H1 (cell line): ENCODE measurements around the gene WNK2. TPM values are rescaled to one million over a fixed set of nuclear protein-coding genes. Genes with fewer than 3 reads are reported as not detected.

Source experiments
- CTCF ChIA-PET: fragments of 300-600 bp; sonication (Branson Sonifier 250); formaldehyde crosslinking; loops from one replicate; lab custom pipeline; 2021; ENCODE audit not compliant: partially characterized antibody; lab: Charles Lee
- POLR2A ChIA-PET: fragments of 300-600 bp; sonication (Branson Sonifier 250); formaldehyde crosslinking; loops from one replicate; lab custom pipeline; 2021; ENCODE audit warnings: inconsistent platforms; ENCODE audit not compliant: partially characterized antibody; lab: Charles Lee
- DNase-seq, 2 experiments: peaks; one replicate each; pipeline versions ENCODE4 v3.0.0 to v3.0.0-alpha.2; 2010 to 2022; ENCODE audit warnings: low spot score in 2 of 2, low read depth in 1 of 2, mixed read lengths in 1 of 2
- FAIRE-seq: peaks from 2 replicates; lab custom pipeline; 2011; peaks lifted over from hg19 to GRCh38; lab: Jason Lieb, UNC
- H2AFZ ChIP-seq: 2 replicates; pipeline ENCODE4 v1.8.1; 2012; ENCODE audit warnings: low read length, inconsistent platforms
- H2AK5ac ChIP-seq: 2 replicates; pipeline ENCODE4 v1.6.1; 2013; ENCODE audit warnings: low read depth, low read length
- H2BK120ac ChIP-seq: replicated peaks from 2 replicates; pipeline ENCODE3; 2013; ENCODE audit warnings: low read depth, low read length, inconsistent platforms
- H2BK12ac ChIP-seq: 2 replicates; pipeline ENCODE4 v1.6.1; 2013; ENCODE audit warnings: low read depth, low read length
- H2BK15ac ChIP-seq: 2 replicates; pipeline ENCODE4 v1.6.1; 2013; ENCODE audit warnings: low read length
- H2BK20ac ChIP-seq: 2 replicates; pipeline ENCODE4 v1.6.1; 2013; ENCODE audit warnings: low read length
- H2BK5ac ChIP-seq: 2 replicates; pipeline ENCODE4 v1.6.1; 2013; ENCODE audit warnings: low read depth, low read length
- H3K14ac ChIP-seq: 2 replicates; pipeline ENCODE4 v1.6.1; 2013; ENCODE audit warnings: inconsistent platforms; ENCODE audit not compliant: insufficient read length
- H3K18ac ChIP-seq: 2 replicates; pipeline ENCODE4 v1.6.1; 2013; ENCODE audit warnings: low read length; ENCODE audit errors: extremely low read depth
- H3K23ac ChIP-seq: 2 replicates; pipeline ENCODE4 v1.6.1; 2013; ENCODE audit warnings: inconsistent platforms; ENCODE audit not compliant: insufficient read length
- H3K23me2 ChIP-seq: 2 replicates; pipeline ENCODE4 v1.6.1; 2013; ENCODE audit warnings: low read depth, low read length
- H3K27ac ChIP-seq: 2 replicates; pipeline ENCODE4 v1.6.1; 2011; ENCODE audit warnings: low read depth, low read length, inconsistent platforms
- H3K27me3 ChIP-seq, 4 experiments: replicated peaks in 1 of 4; 1 replicate in 1 of 4; 2 replicates in 3 of 4; pipeline versions ENCODE4 v1.6.1 to v1.8.1; 2011 to 2013; ENCODE audit warnings: low read length in 3 of 4, mild to moderate bottlenecking in 3 of 4, inconsistent platforms in 2 of 4, mixed read lengths in 2 of 4, moderate library complexity in 1 of 4; ENCODE audit not compliant: control insufficient read depth in 3 of 4, insufficient read depth in 3 of 4; ENCODE audit errors: extremely low read depth in 1 of 4
- H3K36me3 ChIP-seq, 4 experiments: 2 replicates each; pipeline versions ENCODE4 v1.6.1 to v1.8.1; 2011 to 2013; ENCODE audit warnings: mild to moderate bottlenecking in 4 of 4, low read length in 3 of 4, moderate library complexity in 2 of 4, control low read depth in 1 of 4, inconsistent platforms in 1 of 4; ENCODE audit not compliant: insufficient read depth in 4 of 4, control insufficient read depth in 2 of 4
- H3K4ac ChIP-seq: replicated peaks from 2 replicates; pipeline ENCODE3; 2013; ENCODE audit warnings: low read length, low read depth, mixed read lengths, inconsistent platforms; ENCODE audit not compliant: insufficient read length
- H3K4me1 ChIP-seq, 4 experiments: replicated peaks in 1 of 4; 1 replicate in 1 of 4; 2 replicates in 3 of 4; pipeline versions ENCODE4 v1.6.1 to v1.8.1; 2011 to 2013; ENCODE audit warnings: low read length in 3 of 4, inconsistent platforms in 2 of 4, mixed read lengths in 1 of 4; ENCODE audit not compliant: insufficient read depth in 4 of 4, control insufficient read depth in 3 of 4
- H3K4me2 ChIP-seq, 2 experiments: 2 replicates each; pipeline versions ENCODE4 v1.6.1 to v1.8.1; 2011 to 2013; ENCODE audit warnings: low read depth in 2 of 2, low read length in 2 of 2, control low read depth in 1 of 2, inconsistent platforms in 1 of 2, mild to moderate bottlenecking in 1 of 2; ENCODE audit not compliant: insufficient read depth in 1 of 2
- H3K4me3 ChIP-seq, 4 experiments: fragments of 200-600, 300-600 bp in 1 of 4; sonication (generic), shearing (Covaris generic), sonication (Bioruptor Twin) in 1 of 4; 2 replicates each; pipeline versions ENCODE4 v1.5.1 to v1.8.1; 2011 to 2016; ENCODE audit warnings: low read length in 4 of 4, low read depth in 3 of 4, control low read depth in 2 of 4, inconsistent platforms in 2 of 4, mild to moderate bottlenecking in 2 of 4, mixed read lengths in 1 of 4, moderate library complexity in 1 of 4; ENCODE audit not compliant: insufficient read depth in 2 of 4; ENCODE audit errors: extremely low read depth in 1 of 4
- H3K56ac ChIP-seq: replicated peaks from 2 replicates; pipeline ENCODE3; 2013; ENCODE audit warnings: low read depth, mild to moderate bottlenecking, mixed read lengths, low read length, inconsistent platforms; ENCODE audit not compliant: insufficient read length
- H3K79me1 ChIP-seq: 2 replicates; pipeline ENCODE4 v1.6.1; 2013; ENCODE audit warnings: low read depth, low read length, control low read depth
- H3K79me2 ChIP-seq, 2 experiments: 2 replicates each; pipeline versions ENCODE4 v1.6.1 to v1.8.1; 2012 to 2013; ENCODE audit warnings: low read length in 2 of 2, mild to moderate bottlenecking in 2 of 2, inconsistent platforms in 1 of 2; ENCODE audit not compliant: insufficient read depth in 2 of 2, control insufficient read depth in 1 of 2
- H3K9ac ChIP-seq, 4 experiments: replicated peaks in 1 of 4; 1 replicate in 1 of 4; 2 replicates in 3 of 4; pipeline versions ENCODE4 v1.6.1 to v1.8.1; 2011 to 2013; ENCODE audit warnings: low read depth in 3 of 4, low read length in 3 of 4, control low read depth in 2 of 4, mild to moderate bottlenecking in 2 of 4, moderate library complexity in 2 of 4, inconsistent platforms in 1 of 4; ENCODE audit errors: extremely low read depth in 1 of 4
- H3K9me3 ChIP-seq, 2 experiments: 2 replicates each; pipeline versions ENCODE4 v1.6.1 to v1.8.1; 2012 to 2013; ENCODE audit warnings: mild to moderate bottlenecking in 2 of 2, moderate library complexity in 2 of 2, control low read depth in 1 of 2, inconsistent platforms in 1 of 2, low read depth in 1 of 2, low read length in 1 of 2, mixed read lengths in 1 of 2; ENCODE audit not compliant: insufficient read depth in 2 of 2
- H4K20me1 ChIP-seq, 2 experiments: replicated peaks in 1 of 2; 2 replicates each; pipeline versions ENCODE3 to v1.8.1; 2011 to 2013; ENCODE audit warnings: inconsistent platforms in 2 of 2, low read length in 2 of 2, mild to moderate bottlenecking in 1 of 2; ENCODE audit not compliant: insufficient read depth in 2 of 2, control insufficient read depth in 1 of 2
- H4K5ac ChIP-seq: 2 replicates; pipeline ENCODE4 v1.6.1; 2013; ENCODE audit warnings: low read length, low read depth, mixed read lengths, inconsistent platforms; ENCODE audit not compliant: insufficient read length
- H4K8ac ChIP-seq: 2 replicates; pipeline ENCODE4 v1.8.0; 2013; ENCODE audit warnings: mild to moderate bottlenecking, moderate library complexity, low read length, inconsistent platforms; ENCODE audit not compliant: insufficient read depth; ENCODE audit errors: extremely low read depth
- H4K91ac ChIP-seq: replicated peaks from 2 replicates; pipeline ENCODE3; 2013; ENCODE audit warnings: low read length, mixed read lengths, inconsistent platforms; ENCODE audit not compliant: insufficient read length
- EP300 ChIP-seq, 2 experiments: IDR thresholded peaks; 1 replicate in 1 of 2; 2 replicates in 1 of 2; pipeline ENCODE4 v1.6.1; 2011 to 2012; ENCODE audit warnings: low read depth in 2 of 2, low read length in 2 of 2, mild to moderate bottlenecking in 2 of 2, borderline replicate concordance in 1 of 2, inconsistent platforms in 1 of 2, moderate library complexity in 1 of 2
- JUND ChIP-seq: IDR thresholded peaks from 2 replicates; pipeline ENCODE4 v1.6.1; 2011; ENCODE audit warnings: mild to moderate bottlenecking, improper control_type of control experiment, low read length
- KDM1A ChIP-seq: fragments of 200-600, 300-600 bp; sonication (generic); IDR thresholded peaks from 2 replicates; pipeline ENCODE4 v1.7.1; 2016; ENCODE audit warnings: mild to moderate bottlenecking, low read length, borderline replicate concordance
- POU5F1 ChIP-seq: IDR thresholded peaks from 2 replicates; pipeline ENCODE4 v1.6.1; 2011; ENCODE audit warnings: low read depth, mild to moderate bottlenecking, low read length, moderate library complexity
- SAP30 ChIP-seq: fragments of 300-600 bp; sonication (generic); IDR thresholded peaks from 2 replicates; pipeline ENCODE4 v1.7.1; 2012; ENCODE audit warnings: low read length, moderate library complexity, mild to moderate bottlenecking, inconsistent platforms; ENCODE audit not compliant: insufficient read depth, insufficient replicate concordance
- SRF ChIP-seq: IDR thresholded peaks from 2 replicates; pipeline ENCODE4 v1.6.1; 2011; ENCODE audit warnings: mild to moderate bottlenecking, low read depth, low read length, moderate library complexity
- WGBS, 2 experiments: shearing (Covaris generic) in 1 of 2; methylation state at CpG; one replicate each; pipeline versions ENCODE4 v1.1.6 to v1.1.7; 2013 to 2015; ENCODE audit warnings: low lambda C conversion rate in 2 of 2, mixed read lengths in 2 of 2, inconsistent platforms in 1 of 2, low coverage in 1 of 2, missing lambda C conversion rate in 1 of 2; ENCODE audit not compliant: insufficient replicate concordance in 2 of 2, insufficient coverage in 1 of 2, insufficient read length in 1 of 2; ENCODE audit errors: extremely low coverage in 1 of 2, missing lambda C conversion rate in 1 of 2; 5-methylcytosine and 5-hydroxymethylcytosine counted together
- polyA plus RNA-seq, 7 experiments: library from polyadenylated mRNA; depleted of rRNA in 3 of 7; stranded (reverse) in 5 of 7; unstranded in 2 of 7; fragments of >200 nt in 5 of 7; fragments of 200-250 nt in 2 of 7; gene quantifications; 1 replicate in 5 of 7; 2 replicates in 1 of 7; 4 replicates in 1 of 7; pipeline versions ENCODE4 v1.2.1 to v1.2.3, GENCODE V29; 2011 to 2013; ENCODE audit warnings: missing spikeins in 2 of 7, mixed read lengths in 2 of 7
- total RNA-seq: library from RNA; stranded (reverse); fragmentation: NEBNext Ultra II Directional; extraction: Animal tissue kit (Norgen Biotek cat#: 25700); gene quantifications from 2 replicates; pipeline ENCODE4 v1.2.1, GENCODE V29; 2021
- TF ChIP-seq, protein P1 (sequence below): IDR thresholded peaks from 2 replicates; pipeline ENCODE4 v1.6.1; 2012; ENCODE audit warnings: low read length, inconsistent platforms

The WNK2 gene
- total and polyA plus RNA-seq, 2 of the 8 experiments (the other 6 are each of a cell fraction or from before 2014, with no cell fraction given): 12.0 to 87.2 TPM

DNA sequence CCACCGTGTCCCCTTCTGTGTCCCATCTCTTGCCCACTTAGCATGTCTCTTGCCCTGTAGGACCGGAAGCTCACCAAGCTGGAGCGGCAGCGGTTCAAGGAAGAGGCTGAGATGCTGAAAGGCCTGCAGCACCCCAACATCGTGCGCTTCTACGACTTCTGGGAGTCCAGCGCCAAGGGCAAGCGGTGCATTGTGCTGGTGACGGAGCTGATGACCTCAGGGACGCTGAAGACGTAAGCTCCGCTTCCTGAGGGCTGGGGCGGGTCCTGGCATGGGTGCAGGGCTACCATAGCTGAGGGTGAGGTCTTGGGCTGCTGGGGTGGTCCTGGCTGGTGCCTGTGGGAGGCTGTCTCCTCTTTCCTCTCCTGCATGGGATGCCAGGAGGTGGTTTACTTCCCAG lies 45.7 kb downstream of the WNK2 start:
- H3K79me1 ChIP-seq: peaks cover 12% of the 10 kb centered on the region
- no peak overlapping the region for H2AK5ac ChIP-seq
- no peak overlapping the region for H2BK120ac ChIP-seq
- peaks cover 0 to 6% (median 2%) of the 10 kb centered on the region in 4 experiments; a peak in 3 of 7 replicates for H3K4me1 ChIP-seq
- H3K14ac ChIP-seq: no peak overlapping the region
- H3K4me2 ChIP-seq: no peak overlapping the region
- peaks cover 0 to 21% of the 10 kb centered on the region in 2 experiments; a peak in 2 of 4 replicates for H3K79me2 ChIP-seq
- no peak overlapping the region for H2AFZ ChIP-seq
- CTCF ChIA-PET: interaction anchor here (1.3 kb wide), 1 partner anchor 76 kb away, joined by 3 read pairs; no protein-coding TSS in a partner anchor
- no peak overlapping the region for H2BK12ac ChIP-seq
- no peak overlapping the region for H3K56ac ChIP-seq
- no peak overlapping the region for H4K5ac ChIP-seq
- H3K18ac ChIP-seq: no peak overlapping the region
- H3K9ac ChIP-seq: no peak overlapping the region
- H2BK5ac ChIP-seq: no peak overlapping the region
- no peak overlapping the region for H3K4ac ChIP-seq
- H4K91ac ChIP-seq: no peak overlapping the region
- H3K27me3 ChIP-seq: no peaks in the 10 kb centered on the region
- FAIRE-seq (no peak), DNase-seq (no peak)
- no peak overlapping the region; the same call in 1 of the 2 replicates for H4K8ac ChIP-seq
- no peaks in the 10 kb centered on the region for H3K9me3 ChIP-seq
- H2BK20ac ChIP-seq: no peak overlapping the region
- H3K23ac ChIP-seq: no peak overlapping the region
- peaks cover 7% of the 10 kb centered on the region in 2 experiments for H4K20me1 ChIP-seq
- H3K36me3 ChIP-seq: peaks cover 0 to 3% (median 0%) of the 10 kb centered on the region in 4 experiments; a peak in 1 of 8 replicates
- H3K4me3 ChIP-seq: no peak overlapping the region
- WGBS, 2 experiments: 93% methylated on average over 14 of the region's 14 CpGs; no CpG with 5 or more reads in 1 of the 2 experiments
- TF ChIP-seq, protein P1, sequence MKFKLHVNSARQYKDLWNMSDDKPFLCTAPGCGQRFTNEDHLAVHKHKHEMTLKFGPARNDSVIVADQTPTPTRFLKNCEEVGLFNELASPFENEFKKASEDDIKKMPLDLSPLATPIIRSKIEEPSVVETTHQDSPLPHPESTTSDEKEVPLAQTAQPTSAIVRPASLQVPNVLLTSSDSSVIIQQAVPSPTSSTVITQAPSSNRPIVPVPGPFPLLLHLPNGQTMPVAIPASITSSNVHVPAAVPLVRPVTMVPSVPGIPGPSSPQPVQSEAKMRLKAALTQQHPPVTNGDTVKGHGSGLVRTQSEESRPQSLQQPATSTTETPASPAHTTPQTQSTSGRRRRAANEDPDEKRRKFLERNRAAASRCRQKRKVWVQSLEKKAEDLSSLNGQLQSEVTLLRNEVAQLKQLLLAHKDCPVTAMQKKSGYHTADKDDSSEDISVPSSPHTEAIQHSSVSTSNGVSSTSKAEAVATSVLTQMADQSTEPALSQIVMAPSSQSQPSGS: no peak
- TF ChIP-seq SRF (no peak), SAP30 (no peak), JUND (no peak), POU5F1 (no peak), KDM1A (no peak), EP300 (IDR thresholded peaks at IDR 0.05; ENCODE audit: borderline replicate concordance in 1 of 2, low read depth in 2 of 2, low read length in 2 of 2) (no peak)
- TF ChIP-seq, all 59 proteins: peak for 0
- Histone ChIP-seq H3K23me2 (no peaks in the 10 kb centered on the region), H3K27ac (no peak overlapping the region), H2BK15ac (no peak overlapping the region)
- POLR2A ChIA-PET: no interaction called here
